Common myeloid progenitor, CD34-positive (primary cell): ENCODE data around the gene RPL37.

Source experiments
- CTCF ChIA-PET: fragments of 350-600 bp; sonication (Branson Sonifier 250); formaldehyde crosslinking; loops from one replicate; lab custom pipeline; 2021; ENCODE audit warnings: antibody characterized with exemption; lab: Charles Lee
- POLR2A ChIA-PET: fragments of 350-600 bp; sonication (Branson Sonifier 250); formaldehyde crosslinking; loops from one replicate; lab custom pipeline; 2021; ENCODE audit warnings: antibody characterized with exemption; lab: Charles Lee
- DNase-seq, 3 donors: peaks; one replicate each; pipeline versions ENCODE4 v3.0.0 to v3.0.0-alpha.2; 2013
- H3K27ac ChIP-seq, 2 experiments: 1 replicate in 1 of 2; 2 replicates in 1 of 2; pipeline ENCODE4 v1.7.0; 2013; ENCODE audit warnings: inconsistent platforms in 2 of 2, low read length in 2 of 2, mild to moderate bottlenecking in 2 of 2, low read depth in 1 of 2, moderate library complexity in 1 of 2; ENCODE audit not compliant: severe bottlenecking in 2 of 2, insufficient read depth in 1 of 2, poor library complexity in 1 of 2
- H3K27me3 ChIP-seq, 5 experiments: replicated peaks in 2 of 5; 1 replicate in 3 of 5; 2 replicates in 2 of 5; pipeline versions ENCODE4 v1.6.1 to v1.7.0; 2013; ENCODE audit warnings: low read length in 4 of 5, mild to moderate bottlenecking in 2 of 5, moderate library complexity in 2 of 5, inconsistent platforms in 1 of 5; ENCODE audit not compliant: insufficient read depth in 5 of 5, control insufficient read depth in 4 of 5
- H3K36me3 ChIP-seq, 4 experiments: 1 replicate in 2 of 4; 2 replicates in 2 of 4; pipeline versions ENCODE4 v1.6.1 to v1.7.0; 2013; ENCODE audit warnings: low read length in 3 of 4, control low read depth in 1 of 4, mild to moderate bottlenecking in 1 of 4; ENCODE audit not compliant: control insufficient read depth in 4 of 4, insufficient read depth in 4 of 4
- H3K4me1 ChIP-seq, 4 experiments: 1 replicate in 3 of 4; 2 replicates in 1 of 4; pipeline versions ENCODE4 v1.6.1 to v1.7.1; 2013; ENCODE audit warnings: low read length in 3 of 4, mild to moderate bottlenecking in 3 of 4, control low read depth in 1 of 4, inconsistent platforms in 1 of 4, moderate library complexity in 1 of 4; ENCODE audit not compliant: control insufficient read depth in 4 of 4, insufficient read depth in 4 of 4; ENCODE audit errors: control extremely low read depth in 1 of 4
- H3K4me3 ChIP-seq, 7 experiments: 1 replicate in 4 of 7; 2 replicates in 3 of 7; pipeline versions ENCODE4 v1.5.1 to v1.7.0; 2013; ENCODE audit warnings: mild to moderate bottlenecking in 7 of 7, low read length in 6 of 7, moderate library complexity in 6 of 7, inconsistent platforms in 2 of 7, low read depth in 2 of 7, control low read depth in 1 of 7; ENCODE audit not compliant: insufficient read depth in 4 of 7, control insufficient read depth in 1 of 7; ENCODE audit errors: extremely low read depth in 1 of 7
- H3K9me3 ChIP-seq, 5 experiments: 1 replicate in 4 of 5; 2 replicates in 1 of 5; pipeline versions ENCODE4 v1.6.1 to v1.7.1; 2013; ENCODE audit warnings: low read length in 4 of 5, mild to moderate bottlenecking in 2 of 5, inconsistent platforms in 1 of 5, low read depth in 1 of 5, moderate library complexity in 1 of 5; ENCODE audit not compliant: control insufficient read depth in 4 of 5, insufficient read depth in 2 of 5; ENCODE audit errors: control extremely low read depth in 1 of 5
- WGBS: methylation state at CpG from one replicate; pipeline ENCODE4 v1.1.5; 2013; ENCODE audit not compliant: insufficient coverage; 5-methylcytosine and 5-hydroxymethylcytosine counted together

Gene RPL37

DNA sequence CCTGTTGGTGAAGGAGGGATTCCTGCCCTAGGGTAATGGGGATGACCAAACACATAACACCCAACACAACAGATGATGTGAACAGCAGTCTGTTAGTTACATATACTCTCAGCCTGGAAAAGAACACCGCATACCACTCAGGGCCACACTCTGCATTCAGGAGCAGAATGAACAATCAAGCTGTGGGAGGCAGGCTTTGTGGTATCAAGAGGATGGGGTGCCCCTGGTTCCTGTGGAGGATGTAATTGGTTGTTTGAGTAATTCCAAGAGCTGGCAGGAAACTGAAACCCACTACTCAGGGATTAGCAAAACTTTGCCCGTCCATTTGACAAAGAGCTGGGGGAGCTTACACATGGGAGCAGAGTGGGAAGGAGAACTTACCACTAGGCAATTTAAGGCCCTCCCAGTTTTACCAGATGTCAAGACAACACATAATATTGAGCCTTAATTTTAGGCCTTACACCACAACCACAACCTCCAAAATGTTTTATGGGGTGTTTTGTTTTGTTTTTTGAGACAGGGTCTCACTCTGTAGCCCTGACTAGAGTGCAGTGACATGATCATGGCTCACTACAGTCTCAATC, 21.2 kb downstream of the RPL37 start:
- ChIA-PET POLR2A (no interaction called here), CTCF (no interaction called here)
- Histone ChIP-seq H3K27me3 (no peaks in the 10 kb centered on the region), H3K4me3 (no peak overlapping the region), H3K9me3 (no peaks in the 10 kb centered on the region), H3K4me1 (no peaks in the 10 kb centered on the region), H3K36me3 (no peaks in the 10 kb centered on the region), H3K27ac (no peak overlapping the region)
- 50% methylated on average over 1 of the region's 2 CpGs for whole genome bisulfite sequencing
- DNase-seq, result no peak

DNA sequence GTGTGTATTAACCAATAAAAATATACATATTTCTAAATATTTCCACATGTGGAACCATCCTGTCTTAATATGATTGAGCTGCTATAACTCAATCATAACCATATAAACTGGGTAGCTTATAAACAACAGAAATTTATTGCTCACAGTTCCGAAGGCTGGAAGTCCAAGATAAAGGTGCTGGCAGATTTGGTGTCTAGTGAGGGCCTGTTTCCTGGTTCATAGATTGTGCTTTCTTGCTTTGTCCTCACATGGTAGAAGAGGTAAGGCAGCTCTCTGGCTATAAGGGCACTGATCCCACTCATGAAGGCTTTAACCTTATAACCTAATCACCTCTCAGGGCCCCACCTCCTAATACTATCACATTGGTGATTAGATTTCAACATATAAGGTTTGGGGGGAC, 22.9 kb downstream of the RPL37 start:
- no peaks in the 10 kb centered on the region for H3K4me1 ChIP-seq
- DNase-seq, result no peak
- CTCF ChIA-PET, result interaction anchor here (1.0 kb wide), 1 partner anchor 10 kb away, joined by 3 read pairs; no protein-coding TSS in a partner anchor
- no peaks in the 10 kb centered on the region for H3K36me3 ChIP-seq
- no peaks in the 10 kb centered on the region for H3K27me3 ChIP-seq
- no peaks in the 10 kb centered on the region for H3K9me3 ChIP-seq
- no peak overlapping the region for H3K27ac ChIP-seq
- POLR2A ChIA-PET, result no interaction called here
- no CpG with 5 or more reads among the region's 1 CpG for WGBS
- no peak overlapping the region for H3K4me3 ChIP-seq

DNA sequence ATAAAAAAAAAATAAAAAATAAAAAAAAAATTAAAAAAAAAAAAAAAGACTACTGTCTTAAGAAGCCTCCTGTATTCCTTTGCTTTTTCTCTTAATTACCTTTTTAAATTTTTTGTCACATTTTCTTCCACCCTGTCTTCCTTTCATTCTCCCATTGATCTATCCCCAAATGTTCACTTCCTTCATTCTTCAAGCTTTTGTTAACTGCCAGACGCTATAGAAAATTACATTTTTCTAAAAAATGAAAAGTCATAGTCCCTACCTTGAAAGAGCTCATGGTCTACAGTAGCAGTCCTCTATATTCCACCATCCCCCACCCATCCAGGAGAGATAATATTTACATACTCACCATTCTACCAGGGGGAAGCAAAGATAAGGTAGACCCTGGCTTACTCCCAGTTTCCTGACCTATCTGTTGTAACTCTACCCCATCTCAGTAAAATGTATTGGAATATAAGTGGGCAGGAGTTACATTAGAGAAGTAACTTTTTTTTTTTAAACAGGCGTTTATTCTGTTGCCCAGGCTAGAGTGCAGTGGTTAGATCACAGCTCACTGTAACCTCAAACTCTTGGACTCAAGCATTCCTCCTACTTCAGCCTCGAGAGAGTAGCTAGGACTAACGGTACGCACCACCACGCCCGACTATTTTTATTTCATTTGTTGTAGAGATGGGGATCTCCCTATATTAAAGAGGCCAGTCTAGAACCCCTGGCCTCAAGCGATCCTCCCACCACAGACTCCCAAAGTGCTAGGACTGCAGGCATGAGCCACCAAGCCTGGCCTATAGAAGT, 33.1 kb downstream of the RPL37 start:
- peak in 2 of 3 donors; percentile 16 to 34 for DNase-seq
- CTCF ChIA-PET, result interaction anchor here (0.6 to 1.5 kb wide), 5 partner anchors 10 to 46 kb away, joined by 3 to 6 read pairs (median 3); partner anchors contain the start of gene TTC33
- 80% methylated on average over 3 of the region's 8 CpGs for WGBS
- Histone ChIP-seq H3K27me3 (no peaks in the 10 kb centered on the region), H3K36me3 (no peaks in the 10 kb centered on the region), H3K4me3 (no peak overlapping the region), H3K9me3 (no peaks in the 10 kb centered on the region), H3K27ac (peak overlapping the region in 1 of 2 experiments; percentile 68), H3K4me1 (peaks cover 0 to 20% (median 8%) of the 10 kb centered on the region in 4 experiments)
- POLR2A ChIA-PET, result no interaction called here

DNA sequence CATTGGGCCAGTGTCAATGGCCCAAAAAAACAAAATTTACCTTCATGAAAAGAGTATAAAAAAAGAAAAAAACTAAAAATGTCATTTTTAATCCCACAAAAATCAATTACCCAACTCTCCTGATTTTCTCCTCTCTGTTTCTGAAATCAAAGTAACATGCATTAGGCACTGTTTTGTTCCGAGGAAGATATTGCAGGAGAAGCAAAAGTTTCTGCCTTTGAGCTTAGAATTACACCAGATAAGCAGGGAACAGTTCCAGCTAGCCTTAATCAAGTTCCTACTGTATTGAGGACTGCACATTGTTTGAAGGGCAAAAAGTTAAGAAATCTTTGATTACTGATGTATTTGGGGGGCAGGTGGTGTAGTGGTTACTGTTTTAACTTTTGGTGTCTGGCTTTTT, 35.8 kb downstream of the RPL37 start:
- POLR2A ChIA-PET, result interaction anchor here (1.1 kb wide), 1 partner anchor 28 kb away, joined by 4 read pairs; no protein-coding TSS in a partner anchor
- H3K4me3 ChIP-seq, result peak overlapping the region in 2 of 7 experiments; percentile 89 to 99
- WGBS, result no CpG with 5 or more reads among the region's 1 CpG

DNA sequence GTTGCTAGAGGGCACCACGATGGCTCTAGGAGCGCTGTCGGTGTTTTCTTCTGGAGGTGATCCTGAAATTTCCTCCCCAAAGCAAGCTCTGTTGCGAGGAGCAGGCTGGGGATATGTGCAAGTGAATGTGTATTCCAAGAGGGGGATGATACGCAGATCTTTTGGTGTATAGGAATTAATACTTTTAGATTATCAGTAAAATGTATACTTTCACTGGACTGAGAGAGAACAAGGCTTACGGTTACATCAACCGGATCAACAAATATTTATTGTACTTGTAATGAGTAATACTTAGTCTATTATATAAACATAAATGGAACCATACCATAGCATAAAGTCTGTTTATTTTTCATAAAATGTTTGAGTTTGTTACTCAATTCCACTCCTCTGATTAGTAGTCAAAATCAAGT, 36.2 kb downstream of the RPL37 start:
- H3K36me3 ChIP-seq, result peaks cover 0 to 7% (median under 1%) of the 10 kb centered on the region in 4 experiments
- H3K4me1 ChIP-seq, result peaks cover 7 to 33% (median 21%) of the 10 kb centered on the region in 4 experiments
- no peaks in the 10 kb centered on the region for H3K9me3 ChIP-seq
- 0% methylated on average over 2 of the region's 7 CpGs for WGBS
- ChIA-PET POLR2A (interaction anchor here (1.1 kb wide), 1 partner anchor 28 kb away, joined by 4 read pairs; no protein-coding TSS in a partner anchor), CTCF (interaction anchor here (0.6 to 1.3 kb wide), 6 partner anchors 9 to 43 kb away, joined by 3 to 5 read pairs (median 4); partner anchors contain the start of gene TTC33)
- DNase-seq, result no peak
- no peaks in the 10 kb centered on the region for H3K27me3 ChIP-seq
- H3K4me3 ChIP-seq, result peak overlapping the region; percentile 77 to 99 (median 90)
- peak overlapping the region; percentile 40 to 87 for H3K27ac ChIP-seq

More for the DNA sequence above, 35.8 kb downstream of the RPL37 start:
- Histone ChIP-seq H3K27me3 (no peaks in the 10 kb centered on the region), H3K9me3 (no peaks in the 10 kb centered on the region), H3K36me3 (peaks cover 0 to 7% (median under 1%) of the 10 kb centered on the region in 4 experiments), H3K4me1 (peaks cover 7 to 33% (median 21%) of the 10 kb centered on the region in 4 experiments), H3K27ac (peak overlapping the region; percentile 40 to 87)
- DNase-seq, result no peak
- CTCF ChIA-PET, result interaction anchor here (0.7 to 1.3 kb wide), 5 partner anchors 9 to 43 kb away, joined by 3 to 5 read pairs (median 3); partner anchors contain the start of gene TTC33

DNA sequence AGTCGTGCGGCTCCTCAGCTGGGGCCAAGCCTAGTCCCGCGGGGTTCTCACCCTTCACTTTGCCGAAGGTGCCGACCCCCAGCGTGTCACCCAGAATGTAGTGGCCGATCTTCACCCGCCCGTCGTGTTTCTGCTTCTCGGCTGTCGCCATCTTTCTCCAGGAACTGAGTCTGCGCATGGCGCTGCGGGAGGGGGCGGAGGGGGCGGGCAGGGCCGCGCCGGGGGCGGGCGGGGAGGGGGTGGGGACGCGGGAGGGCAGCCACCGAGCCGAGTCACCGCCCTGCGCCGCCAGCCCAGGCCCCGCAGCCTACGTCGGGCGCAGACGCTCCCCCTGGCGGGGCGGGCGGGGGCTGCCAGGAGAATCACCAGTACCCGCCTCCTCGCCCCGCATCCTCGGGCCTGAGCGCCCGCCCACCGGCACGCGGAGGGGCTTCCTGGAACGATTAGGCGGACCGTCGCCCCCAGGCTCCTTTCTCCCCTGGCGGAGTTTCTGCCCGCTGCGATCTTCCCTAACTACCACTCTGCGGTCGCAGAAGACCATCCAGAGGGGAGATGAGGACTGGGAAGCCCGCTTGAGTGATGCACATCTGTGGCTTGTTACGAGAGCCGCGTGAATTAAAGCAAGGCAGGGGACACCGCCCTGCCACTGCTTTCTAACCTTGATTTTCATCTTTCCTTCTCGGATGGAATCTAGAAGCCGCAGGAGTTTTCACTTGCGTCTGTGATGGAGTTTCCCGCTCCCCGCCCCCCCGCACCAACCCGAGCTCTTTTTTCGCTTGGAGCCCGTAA, 36.8 kb downstream of the RPL37 start, which contains the start of gene PRKAA1:
TSS of gene PRKAA1 (minus strand) at position 363 of the 789 bp plus-strand sequence. CDS start at position 178, 185 bp downstream.
- H3K4me3 ChIP-seq, result peak within 1 kb of the TSS; percentile 86 to 99 (median 93)
- CTCF ChIA-PET, result interaction anchor here (0.6 to 1.3 kb wide), 6 partner anchors 10 to 42 kb away, joined by 3 to 5 read pairs (median 4); partner anchors contain the start of gene TTC33
- peak within 1 kb of the TSS; percentile 79 to 87 for H3K27ac ChIP-seq
- POLR2A ChIA-PET, result interaction anchor here (1.1 to 1.7 kb wide), 2 partner anchors 27 to 29 kb away, joined by 3 to 4 read pairs; no protein-coding TSS in a partner anchor
- peak; percentile 92 to 96 (median 95) for DNase-seq
- WGBS, result 0% methylated on average over 54 of the region's 70 CpGs
- H3K27me3 ChIP-seq, result no peaks in the 10 kb centered on the region
- peaks cover 7 to 36% (median 21%) of the 10 kb centered on the region in 4 experiments for H3K4me1 ChIP-seq
- H3K36me3 ChIP-seq, result peaks cover 0 to 7% (median under 1%) of the 10 kb centered on the region in 4 experiments
- H3K9me3 ChIP-seq, result no peaks in the 10 kb centered on the region
